ENCODE measurements around the gene KHDRBS2. TPM values are rescaled to one million over a fixed set of nuclear protein-coding genes. Genes with fewer than 3 reads are reported as not detected.

KHDRBS2 gene
- polyA plus RNA-seq, 1 of the 3 experiments (the other 2 are of a cell fraction): not detected

DNA sequence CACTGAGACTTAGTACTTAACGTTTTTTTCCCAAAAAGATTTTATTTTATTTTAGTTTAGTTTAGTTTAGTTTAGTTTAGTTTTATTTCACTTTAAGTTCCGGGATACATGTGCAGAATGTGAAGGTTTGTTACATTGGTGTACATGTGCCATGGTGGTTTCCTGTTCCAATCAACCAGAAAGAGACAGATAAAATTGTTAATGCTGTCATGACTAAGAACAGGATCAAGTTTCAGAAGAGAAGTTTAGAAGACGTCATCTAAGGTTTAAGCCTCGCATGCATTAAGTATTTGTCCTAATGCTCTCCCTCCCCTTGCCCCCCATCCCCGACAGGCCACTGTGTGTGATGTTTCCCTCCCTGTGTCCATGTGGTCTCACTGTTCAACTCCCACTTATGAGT is 540.0 kb downstream of the KHDRBS2 start:
- Histone ChIP-seq H3K4me2 (no peak overlapping the region), H3F3A (replicated peaks; ENCODE audit: insufficient read depth) (no peaks in the 10 kb centered on the region), H3K27ac (ENCODE audit: low read depth in 2 of 2, low read length in 1 of 2) (no peak overlapping the region), H3K4me1 (ENCODE audit: control insufficient read depth in 1 of 2, insufficient read depth in 2 of 2, low read depth in 1 of 2, low read length in 1 of 2) (no peaks in the 10 kb centered on the region), H3K27me3 (ENCODE audit: insufficient read depth) (no peaks in the 10 kb centered on the region), H3K36me3 (replicated peaks in 1 of 2; ENCODE audit: control insufficient read depth in 1 of 2, insufficient read depth in 2 of 2, low read length in 1 of 2) (no peaks in the 10 kb centered on the region), H3K9me3 (no peaks in the 10 kb centered on the region), H2AFZ (ENCODE audit: low read depth) (no peak overlapping the region), H3K9ac (no peak overlapping the region), H4K20me1 (ENCODE audit: insufficient read depth) (no peaks in the 10 kb centered on the region), H3K4me3 (ENCODE audit: low read depth in 2 of 2, low read length in 1 of 2) (no peak overlapping the region), H3K79me2 (ENCODE audit: insufficient read depth) (no peaks in the 10 kb centered on the region), H3K9me2 (no peaks in the 10 kb centered on the region)
- ChIA-PET POLR2A (no interaction called here), CTCF (no interaction called here)
- DNase-seq: no peak
- no peak for TF ChIP-seq USF2 (IDR thresholded peaks at IDR 0.05; ENCODE audit: borderline replicate concordance, low read depth, low read length)
- no peak for TF ChIP-seq MXI1 (IDR thresholded peaks at IDR 0.05; ENCODE audit: low read depth, low read length)
- no peak for TF ChIP-seq EP300 (IDR thresholded peaks at IDR 0.05; ENCODE audit: borderline replicate concordance in 1 of 2, low read depth in 1 of 2, low read length in 1 of 2)
- no peak for TF ChIP-seq MAX (IDR thresholded peaks at IDR 0.05; ENCODE audit: low read depth)
- no peak for TF ChIP-seq NFIC (IDR thresholded peaks at IDR 0.05; ENCODE audit: borderline replicate concordance)
- TF ChIP-seq POLR2AphosphoS5 (IDR thresholded peaks at IDR 0.05; ENCODE audit: low read depth, low read length): no peak
- WGBS (ENCODE audit: low lambda C conversion rate): 7% methylated on average over 5 of the region's 5 CpGs

DNA sequence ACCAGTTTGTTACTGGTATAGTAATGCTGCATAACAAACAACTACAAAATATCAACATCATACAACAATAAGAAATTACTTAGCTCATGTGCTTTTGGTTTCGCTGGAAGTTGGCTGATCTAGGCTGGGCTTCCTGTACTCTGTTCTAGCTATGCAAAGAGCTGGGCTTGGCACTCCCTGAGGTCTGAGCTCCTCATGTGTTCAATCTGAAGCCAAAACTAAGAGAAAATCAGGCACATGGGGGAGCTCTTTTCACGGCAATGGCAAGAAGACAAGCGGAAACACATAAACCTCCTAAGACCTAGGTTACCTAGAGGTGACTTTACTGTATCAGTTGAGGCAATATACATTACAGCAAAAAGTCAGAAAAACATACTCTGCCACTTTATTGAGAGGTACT is 574.2 kb downstream of the KHDRBS2 start:
- no peak overlapping the region for H3K4me2 ChIP-seq
- no peak overlapping the region for H2AFZ ChIP-seq (ENCODE audit: low read depth)
- ChIA-PET POLR2A (no interaction called here), CTCF (no interaction called here)
- H3F3A ChIP-seq (replicated peaks; ENCODE audit: insufficient read depth): no peaks in the 10 kb centered on the region
- no peak overlapping the region for H3K4me3 ChIP-seq (ENCODE audit: low read depth in 2 of 2, low read length in 1 of 2)
- H3K27ac ChIP-seq (ENCODE audit: low read depth in 2 of 2, low read length in 1 of 2): no peak overlapping the region
- no peaks in the 10 kb centered on the region for H3K9me2 ChIP-seq
- no peaks in the 10 kb centered on the region for H3K4me1 ChIP-seq (ENCODE audit: control insufficient read depth in 1 of 2, insufficient read depth in 2 of 2, low read depth in 1 of 2, low read length in 1 of 2)
- WGBS (ENCODE audit: low lambda C conversion rate): 17% methylated on average over 3 of the region's 3 CpGs
- H3K9me3 ChIP-seq: no peaks in the 10 kb centered on the region
- no peak overlapping the region for H3K9ac ChIP-seq
- TF ChIP-seq RCOR1 (IDR thresholded peaks at IDR 0.05; ENCODE audit: low read length) (no peak), MXI1 (IDR thresholded peaks at IDR 0.05; ENCODE audit: low read depth, low read length) (no peak), RFX5 (IDR thresholded peaks at IDR 0.05; ENCODE audit: low read length) (no peak), USF2 (IDR thresholded peaks at IDR 0.05; ENCODE audit: borderline replicate concordance, low read depth, low read length) (no peak), FOXM1 (IDR thresholded peaks at IDR 0.05; ENCODE audit: low read depth) (no peak), TCF12 (IDR thresholded peaks at IDR 0.05) (no peak), ELF1 (IDR thresholded peaks at IDR 0.05) (no peak), MAX (IDR thresholded peaks at IDR 0.05; ENCODE audit: low read depth) (no peak), USF1 (IDR thresholded peaks at IDR 0.05; ENCODE audit: borderline replicate concordance, low read depth) (no peak), NRF1 (IDR thresholded peaks at IDR 0.05; ENCODE audit: low read depth, low read length) (no peak)
- TF ChIP-seq, protein P1, sequence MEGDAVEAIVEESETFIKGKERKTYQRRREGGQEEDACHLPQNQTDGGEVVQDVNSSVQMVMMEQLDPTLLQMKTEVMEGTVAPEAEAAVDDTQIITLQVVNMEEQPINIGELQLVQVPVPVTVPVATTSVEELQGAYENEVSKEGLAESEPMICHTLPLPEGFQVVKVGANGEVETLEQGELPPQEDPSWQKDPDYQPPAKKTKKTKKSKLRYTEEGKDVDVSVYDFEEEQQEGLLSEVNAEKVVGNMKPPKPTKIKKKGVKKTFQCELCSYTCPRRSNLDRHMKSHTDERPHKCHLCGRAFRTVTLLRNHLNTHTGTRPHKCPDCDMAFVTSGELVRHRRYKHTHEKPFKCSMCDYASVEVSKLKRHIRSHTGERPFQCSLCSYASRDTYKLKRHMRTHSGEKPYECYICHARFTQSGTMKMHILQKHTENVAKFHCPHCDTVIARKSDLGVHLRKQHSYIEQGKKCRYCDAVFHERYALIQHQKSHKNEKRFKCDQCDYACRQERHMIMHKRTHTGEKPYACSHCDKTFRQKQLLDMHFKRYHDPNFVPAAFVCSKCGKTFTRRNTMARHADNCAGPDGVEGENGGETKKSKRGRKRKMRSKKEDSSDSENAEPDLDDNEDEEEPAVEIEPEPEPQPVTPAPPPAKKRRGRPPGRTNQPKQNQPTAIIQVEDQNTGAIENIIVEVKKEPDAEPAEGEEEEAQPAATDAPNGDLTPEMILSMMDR (IDR thresholded peaks at IDR 0.05): no peak
- DNase-seq: no peak
- no peaks in the 10 kb centered on the region for H3K36me3 ChIP-seq (replicated peaks in 1 of 2; ENCODE audit: control insufficient read depth in 1 of 2, insufficient read depth in 2 of 2, low read length in 1 of 2)
- no peaks in the 10 kb centered on the region for H4K20me1 ChIP-seq (ENCODE audit: insufficient read depth)
- H3K27me3 ChIP-seq (ENCODE audit: insufficient read depth): no peaks in the 10 kb centered on the region
- H3K79me2 ChIP-seq (ENCODE audit: insufficient read depth): no peaks in the 10 kb centered on the region

Measured in SK-N-SH (cell line).